NCI-H2029 (cell line): ENCODE results near the gene NME7.
A peak's percentile ranks its signal among the peaks of the same experiment; 100 is the strongest.
"Not testable (repeated sequence)": the region's sequence is repeated elsewhere in the genome, so short reads cannot be mapped to it uniquely, and the experiment has no call there.

ENCODE experiments used
- DNase-seq: peaks from one replicate; lab custom pipeline; 2025; lab: John Stamatoyannopoulos, UW

The NME7 gene

GRCh38 chr1:169126335-169126734 is 241.3 kb downstream of the NME7 start:
- no peak for DNase-seq

GRCh38 chr1:169125597-169125996 is 242.0 kb downstream of the NME7 start:
- DNase-seq, result not testable (repeated sequence)

- DNase-seq, result no peak
Measured at GRCh38 chr1:169124459-169124858, 243.1 kb downstream of the NME7 start.

- DNase-seq, result no peak
Measured at GRCh38 chr1:169122976-169123375, 244.6 kb downstream of the NME7 start.

- no peak for DNase-seq
Measured at GRCh38 chr1:169121146-169121923, 246.3 kb downstream of the NME7 start.

- no peak for DNase-seq
Measured at GRCh38 chr1:169120066-169120465, 247.5 kb downstream of the NME7 start.

- DNase-seq, result no peak
Measured at GRCh38 chr1:169119405-169119804, 248.2 kb downstream of the NME7 start.

GRCh38 chr1:169118227-169118626 is 249.4 kb downstream of the NME7 start:
- no peak for DNase-seq

- no peak for DNase-seq
Measured at GRCh38 chr1:169117599-169117998, 250.0 kb downstream of the NME7 start.

- no peak for DNase-seq
Measured at GRCh38 chr1:169117014-169117413, 250.6 kb downstream of the NME7 start.

- DNase-seq, result peak; percentile 82
Measured at GRCh38 chr1:169115891-169116585, 251.6 kb downstream of the NME7 start.

- no peak for DNase-seq
Measured at GRCh38 chr1:169113613-169114119, 253.9 kb downstream of the NME7 start.

- no peak for DNase-seq
Measured at GRCh38 chr1:169112241-169112640, 255.4 kb downstream of the NME7 start.

- no peak for DNase-seq
Measured at GRCh38 chr1:169111472-169111871, 256.1 kb downstream of the NME7 start.

- no peak for DNase-seq
Measured at GRCh38 chr1:169110689-169111447, 256.7 kb downstream of the NME7 start.

- DNase-seq, result no peak
Measured at GRCh38 chr1:169110236-169110635, 257.4 kb downstream of the NME7 start.

- DNase-seq, result peak; percentile 71
Measured at GRCh38 chr1:169109561-169110134, 257.9 kb downstream of the NME7 start.

- DNase-seq, result no peak
Measured at GRCh38 chr1:169108863-169109560, 258.6 kb downstream of the NME7 start.

GRCh38 chr1:169108223-169108622 is 259.4 kb downstream of the NME7 start:
- no peak for DNase-seq

GRCh38 chr1:169107603-169108208 is 259.9 kb downstream of the NME7 start:
- DNase-seq, result no peak
